GM10266 (cell line): ENCODE measurements around the gene GON7.
"Not testable (repeated sequence)": the region's sequence is repeated elsewhere in the genome, so short reads cannot be mapped to it uniquely, and the experiment has no call there.

Experiments used
- DNase-seq: peaks from one replicate; pipeline ENCODE4 v3.0.0; 2012; ENCODE audit errors: extremely low spot score
- CTCF ChIP-seq: IDR thresholded peaks from 2 replicates; pipeline ENCODE4 v1.5.1; 2012; ENCODE audit warnings: mild to moderate bottlenecking, low read depth; ENCODE audit not compliant: control insufficient read depth, insufficient read depth; ENCODE audit errors: missing control alignments

Gene GON7

GRCh38 chr14:93160353-93160801, 46.5 kb downstream of the GON7 start:
- DNase-seq = no peak
- TF ChIP-seq CTCF = peak; percentile 50

GRCh38 chr14:93159625-93160352, 47.1 kb downstream of the GON7 start:
- not testable (repeated sequence) for DNase-seq

- not testable (repeated sequence) for DNase-seq
These were observed 48.5 kb downstream of the GON7 start for GRCh38 chr14:93158349-93158748.

GRCh38 chr14:93156693-93157369, 50.0 kb downstream of the GON7 start:
- no peak for DNase-seq
- no peak for TF ChIP-seq CTCF

- DNase-seq = no peak
- no peak for TF ChIP-seq CTCF
These were observed 51.2 kb downstream of the GON7 start for GRCh38 chr14:93155667-93156066.

- no peak for TF ChIP-seq CTCF
- no peak for DNase-seq
These were observed 53.7 kb downstream of the GON7 start for GRCh38 chr14:93153121-93153520.
